Upper lobe of left lung (tissue), 4 donors: Measurements from ENCODE around the gene COL27A1.

ENCODE experiments used
- CTCF ChIP-seq, 6 experiments: fragments of 450-650 bp in 4 of 6; fragments of 200-600 bp in 2 of 6; sonication (generic) in 2 of 6; IDR thresholded peaks; one replicate each; pipeline ENCODE4 v1.5.1; 2016 to 2019; ENCODE audit warnings: antibody characterized with exemption in 6 of 6
- EP300 ChIP-seq, 4 donors: sonication (generic); formaldehyde crosslinking; IDR thresholded peaks; one replicate each; pipeline ENCODE4 v1.5.1; 2017; ENCODE audit warnings: antibody characterized with exemption in 4 of 4, control low read depth in 2 of 4
- POLR2AphosphoS5 ChIP-seq, 2 donors: sonication (generic); formaldehyde crosslinking; IDR thresholded peaks; one replicate each; pipeline ENCODE4 v1.5.1; 2017; ENCODE audit warnings: antibody characterized with exemption in 2 of 2

- TF ChIP-seq POLR2AphosphoS5 (IDR thresholded peaks at IDR 0.05) (no peak), CTCF (IDR thresholded peaks at IDR 0.05) (peak; percentile 76 to 94 (median 91)), EP300 (IDR thresholded peaks at IDR 0.05) (no peak)
These were observed 135.7 kb downstream of the COL27A1 start for GRCh38 chr9:114291064-114291474.
